ENCODE results near the gene RAF1. TPM values are rescaled to one million over a fixed set of nuclear protein-coding genes. Genes with fewer than 3 reads are reported as not detected.
"Not testable (repeated sequence)": the region's sequence is repeated elsewhere in the genome, so short reads cannot be mapped to it uniquely, and the experiment has no call there.

Gene RAF1
- total and polyA plus RNA-seq, 2 donors (not counting 3 experiments of a cell fraction or from before 2014, with no cell fraction given) = 73.8 to 86.2 TPM

DNA sequence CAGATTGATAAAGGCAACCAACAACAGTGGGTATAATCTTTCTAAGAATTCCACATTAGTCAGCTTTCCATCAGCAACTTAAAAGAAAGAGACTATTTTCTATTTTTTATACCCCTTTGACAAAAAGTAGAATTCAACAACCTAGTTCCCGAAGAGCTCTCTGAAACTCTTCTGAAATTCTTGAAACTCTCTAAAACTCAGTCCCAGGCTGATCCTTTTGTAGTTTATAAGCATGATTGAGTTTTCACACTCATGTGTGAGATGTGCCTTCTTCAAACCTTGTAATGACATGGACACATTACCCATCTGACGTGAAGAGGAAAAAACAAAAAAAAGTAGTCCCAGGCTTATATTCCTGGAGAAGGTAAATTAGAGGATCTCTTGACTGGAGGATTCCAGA, 31.4 kb downstream of the RAF1 start:
- Histone ChIP-seq H3K4me2 (ENCODE audit: insufficient read depth, low read length) (no peak overlapping the region), H3K79me2 (ENCODE audit: control insufficient read depth, insufficient read depth, low read length) (peaks cover 90% of the 10 kb centered on the region), H3K27ac (ENCODE audit: insufficient read depth, low read depth, low read length) (no peak overlapping the region), H3K36me3 (ENCODE audit: control insufficient read depth in 2 of 2, extremely low read depth in 1 of 2, insufficient read depth in 2 of 2, low read length in 2 of 2) (no peaks in the 10 kb centered on the region), H3K9me1 (replicated peaks; ENCODE audit: control insufficient read depth, extremely low read depth, insufficient read depth, low read length) (no peaks in the 10 kb centered on the region), H3K9me3 (replicated peaks; ENCODE audit: control insufficient read depth, insufficient read depth, low read length) (no peaks in the 10 kb centered on the region), H4K20me1 (replicated peaks; ENCODE audit: control insufficient read depth, extremely low read depth, insufficient read depth, low read length) (peaks cover 3% of the 10 kb centered on the region), H3K27me3 (ENCODE audit: control insufficient read depth in 2 of 2, insufficient read depth in 2 of 2, low read length in 2 of 2) (no peaks in the 10 kb centered on the region), H2AFZ (ENCODE audit: low read depth, low read length) (no peak overlapping the region), H3K9ac (replicated peaks; ENCODE audit: extremely low read depth, insufficient read depth, low read length) (no peak overlapping the region), H3K4me3 (replicated peaks in 1 of 3; ENCODE audit: insufficient read depth in 1 of 3, low read depth in 1 of 3, low read length in 3 of 3) (no peak overlapping the region), H3K4me1 (ENCODE audit: control insufficient read depth, extremely low read depth, insufficient read depth, low read length) (no peaks in the 10 kb centered on the region)
- CTCF ChIA-PET = interaction anchor here (1.4 kb wide), 1 partner anchor 11 kb away, joined by 3 read pairs; no protein-coding TSS in a partner anchor
- no TSS peak for BruUV-seq (replicated peaks)
- intact Hi-C loops (cut with micrococcal nuclease) (no loop called here), dilution Hi-C loops (cut with MboI; ENCODE audit: extremely low pct_ligation_motif_present, low sequenced_read_pairs) (no loop called here)
- no peak for FAIRE-seq
- TF ChIP-seq GATA2 (IDR thresholded peaks at IDR 0.05; ENCODE audit: insufficient read depth, insufficient read length, low read depth, low read length) (no peak), POLR2AphosphoS5 (IDR thresholded peaks at IDR 0.05; ENCODE audit: insufficient read depth, low read depth, low read length) (no peak), MYC (IDR thresholded peaks at IDR 0.05; ENCODE audit: low read depth, low read length) (no peak), JUN (IDR thresholded peaks at IDR 0.05; ENCODE audit: borderline replicate concordance, insufficient read depth, insufficient read length, low read depth) (no peak), EZH2 (IDR thresholded peaks at IDR 0.05; ENCODE audit: borderline replicate concordance, low read depth, low read length, severe bottlenecking) (no peak), POLR2A (IDR thresholded peaks at IDR 0.05; ENCODE audit: low read depth, low read length) (no peak), FOS (IDR thresholded peaks at IDR 0.05; ENCODE audit: borderline replicate concordance, insufficient read depth, low read length) (no peak)
- TF ChIP-seq, protein P1, sequence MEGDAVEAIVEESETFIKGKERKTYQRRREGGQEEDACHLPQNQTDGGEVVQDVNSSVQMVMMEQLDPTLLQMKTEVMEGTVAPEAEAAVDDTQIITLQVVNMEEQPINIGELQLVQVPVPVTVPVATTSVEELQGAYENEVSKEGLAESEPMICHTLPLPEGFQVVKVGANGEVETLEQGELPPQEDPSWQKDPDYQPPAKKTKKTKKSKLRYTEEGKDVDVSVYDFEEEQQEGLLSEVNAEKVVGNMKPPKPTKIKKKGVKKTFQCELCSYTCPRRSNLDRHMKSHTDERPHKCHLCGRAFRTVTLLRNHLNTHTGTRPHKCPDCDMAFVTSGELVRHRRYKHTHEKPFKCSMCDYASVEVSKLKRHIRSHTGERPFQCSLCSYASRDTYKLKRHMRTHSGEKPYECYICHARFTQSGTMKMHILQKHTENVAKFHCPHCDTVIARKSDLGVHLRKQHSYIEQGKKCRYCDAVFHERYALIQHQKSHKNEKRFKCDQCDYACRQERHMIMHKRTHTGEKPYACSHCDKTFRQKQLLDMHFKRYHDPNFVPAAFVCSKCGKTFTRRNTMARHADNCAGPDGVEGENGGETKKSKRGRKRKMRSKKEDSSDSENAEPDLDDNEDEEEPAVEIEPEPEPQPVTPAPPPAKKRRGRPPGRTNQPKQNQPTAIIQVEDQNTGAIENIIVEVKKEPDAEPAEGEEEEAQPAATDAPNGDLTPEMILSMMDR (IDR thresholded peaks at IDR 0.05; ENCODE audit: extremely low read depth in 1 of 2, insufficient read depth in 1 of 2, low read depth in 1 of 2, low read length in 2 of 2) = no peak
- TF ChIP-seq, protein P2, sequence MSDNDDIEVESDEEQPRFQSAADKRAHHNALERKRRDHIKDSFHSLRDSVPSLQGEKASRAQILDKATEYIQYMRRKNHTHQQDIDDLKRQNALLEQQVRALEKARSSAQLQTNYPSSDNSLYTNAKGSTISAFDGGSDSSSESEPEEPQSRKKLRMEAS (IDR thresholded peaks at IDR 0.05; ENCODE audit: insufficient read depth, insufficient read length) = no peak
- POLR2A ChIA-PET = no interaction called here
- no peak for DNase-seq (ENCODE audit: low read depth, low spot score)

DNA sequence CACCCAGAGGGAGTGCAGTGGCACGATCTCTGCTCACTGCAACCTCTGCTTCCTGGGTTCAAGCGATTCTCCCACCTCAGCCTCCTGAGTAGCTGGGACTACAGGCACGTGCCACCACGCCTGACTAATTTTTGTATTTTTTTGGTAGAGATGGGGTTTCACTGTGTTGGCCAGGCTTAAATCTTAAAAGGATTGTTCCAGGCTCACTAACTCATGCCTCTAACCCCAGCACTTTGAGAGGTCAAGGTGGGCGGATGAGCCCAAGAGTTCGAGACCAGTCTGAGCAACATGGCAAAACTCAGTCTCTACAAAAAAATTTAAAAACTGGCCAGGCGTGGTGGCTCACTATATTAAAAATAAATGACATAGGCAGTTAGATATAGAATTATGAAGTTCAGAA, 33.1 kb downstream of the RAF1 start:
- H3K27ac ChIP-seq (ENCODE audit: insufficient read depth, low read depth, low read length); intact Hi-C loops (cut with micrococcal nuclease); FAIRE-seq; H3K4me2 ChIP-seq (ENCODE audit: insufficient read depth, low read length); H3K36me3 ChIP-seq (ENCODE audit: control insufficient read depth in 2 of 2, extremely low read depth in 1 of 2, insufficient read depth in 2 of 2, low read length in 2 of 2); H4K20me1 ChIP-seq (replicated peaks; ENCODE audit: control insufficient read depth, extremely low read depth, insufficient read depth, low read length); dilution Hi-C loops (cut with MboI; ENCODE audit: extremely low pct_ligation_motif_present, low sequenced_read_pairs); H3K9ac ChIP-seq (replicated peaks; ENCODE audit: extremely low read depth, insufficient read depth, low read length); BruUV-seq (replicated peaks); CTCF ChIA-PET; H3K9me1 ChIP-seq (replicated peaks; ENCODE audit: control insufficient read depth, extremely low read depth, insufficient read depth, low read length); H3K27me3 ChIP-seq (ENCODE audit: control insufficient read depth in 2 of 2, insufficient read depth in 2 of 2, low read length in 2 of 2); POLR2A ChIA-PET; H3K4me1 ChIP-seq (ENCODE audit: control insufficient read depth, extremely low read depth, insufficient read depth, low read length); DNase-seq (ENCODE audit: low read depth, low spot score); H3K4me3 ChIP-seq (replicated peaks in 1 of 3; ENCODE audit: insufficient read depth in 1 of 3, low read depth in 1 of 3, low read length in 3 of 3); H2AFZ ChIP-seq (ENCODE audit: low read depth, low read length); H3K9me3 ChIP-seq (replicated peaks; ENCODE audit: control insufficient read depth, insufficient read depth, low read length): not testable (repeated sequence)
- H3K79me2 ChIP-seq (ENCODE audit: control insufficient read depth, insufficient read depth, low read length) = peaks cover 91% of the 10 kb centered on the region

Measured in endothelial cell of umbilical vein (primary cell).